Suprapubic skin (tissue), 4 donors: Measurements from ENCODE around the gene DNAJC11.

Experiments
- CTCF ChIP-seq, 2 donors: fragments of 200-600 bp in 1 of 2; fragments of 450-650 bp in 1 of 2; sonication (generic) in 1 of 2; IDR thresholded peaks; one replicate each; pipeline ENCODE4 v1.5.1; 2016 to 2019; ENCODE audit warnings: antibody characterized with exemption in 2 of 2, mild to moderate bottlenecking in 1 of 2, moderate library complexity in 1 of 2
- EP300 ChIP-seq: sonication (generic); formaldehyde crosslinking; IDR thresholded peaks from one replicate; pipeline ENCODE4 v1.6.1; 2017; ENCODE audit warnings: antibody characterized with exemption
- POLR2A ChIP-seq, 2 donors: fragments of 450-650 bp; IDR thresholded peaks; one replicate each; pipeline ENCODE4 v1.6.1; 2017; ENCODE audit warnings: antibody characterized with exemption in 2 of 2, mild to moderate bottlenecking in 2 of 2, moderate library complexity in 2 of 2
- POLR2AphosphoS5 ChIP-seq, 3 donors: sonication (generic); formaldehyde crosslinking; IDR thresholded peaks; one replicate each; pipeline ENCODE4 v1.6.1; 2017; ENCODE audit warnings: antibody characterized with exemption in 3 of 3

- TF ChIP-seq POLR2AphosphoS5 (IDR thresholded peaks at IDR 0.05) = no peak
- TF ChIP-seq POLR2A (IDR thresholded peaks at IDR 0.05) = no peak
- TF ChIP-seq CTCF (IDR thresholded peaks at IDR 0.05) = no peak
- TF ChIP-seq EP300 = no peak
Observed at GRCh38 chr1:6692956-6693355, 8.7 kb downstream of the DNAJC11 start.
